Renal cortex interstitium (tissue), 11 donors: ENCODE results near the gene UBQLN2. TPM values are rescaled to one million over a fixed set of nuclear protein-coding genes. Genes with fewer than 3 reads are reported as not detected.
"Not testable (repeated sequence)": the region's sequence is repeated elsewhere in the genome, so short reads cannot be mapped to it uniquely, and the experiment has no call there.

Source experiments
- DNase-seq, 11 donors: peaks; one replicate each; pipeline ENCODE4 v3.0.0-alpha.2; 2013; ENCODE audit warnings: low read depth in 9 of 11, low spot score in 4 of 11; ENCODE audit errors: extremely low read depth in 1 of 11
- polyA plus RNA-seq, 3 donors: library from polyadenylated mRNA; unstranded; fragments of 120-200 nt; gene quantifications; one replicate each; pipeline ENCODE4 v1.2.1, GENCODE V29; 2013; ENCODE audit not compliant: insufficient read length in 3 of 3

UBQLN2 gene
- polyA plus RNA-seq, 3 donors, result 39.4 to 46.0 (median 45.2) TPM

DNA sequence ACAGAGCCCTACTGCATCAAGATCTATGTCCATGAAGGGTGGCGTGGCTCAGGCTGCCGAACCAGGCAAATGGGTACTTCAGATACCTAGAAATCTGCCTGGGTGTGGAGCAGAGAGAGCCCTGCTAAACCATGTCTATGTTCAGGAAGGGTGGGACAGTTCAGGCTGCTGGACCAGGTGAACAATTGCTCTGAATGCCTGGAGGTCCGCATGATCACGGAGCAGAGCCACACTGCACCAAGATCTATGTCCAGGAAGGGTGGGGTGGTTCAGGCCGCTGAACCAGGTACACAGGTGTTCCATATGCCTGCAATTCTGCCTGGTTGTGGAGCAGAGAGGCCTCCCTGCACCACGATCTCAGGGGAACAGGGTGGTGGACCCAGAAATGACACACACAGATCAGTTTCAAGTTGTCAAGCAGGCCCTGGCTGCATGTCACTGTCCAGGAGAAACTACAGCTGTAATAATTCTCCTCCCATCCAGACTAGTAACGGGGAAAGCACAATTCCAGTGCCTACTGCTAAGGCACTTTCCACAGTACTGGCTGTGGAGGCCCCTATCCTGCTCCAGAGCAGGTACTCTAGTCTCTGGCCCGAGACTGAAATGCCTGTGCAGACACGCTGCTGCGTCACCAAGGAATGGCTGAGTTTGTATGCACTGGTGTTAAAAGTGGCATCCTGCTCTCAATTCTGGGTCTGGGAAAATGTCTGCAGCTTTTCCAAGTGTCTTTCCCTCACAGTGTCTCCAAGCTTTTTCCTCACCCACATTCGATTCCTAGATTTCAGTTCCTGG lies 25.2 kb downstream of the UBQLN2 start:
- DNase-seq, result no peak

DNA sequence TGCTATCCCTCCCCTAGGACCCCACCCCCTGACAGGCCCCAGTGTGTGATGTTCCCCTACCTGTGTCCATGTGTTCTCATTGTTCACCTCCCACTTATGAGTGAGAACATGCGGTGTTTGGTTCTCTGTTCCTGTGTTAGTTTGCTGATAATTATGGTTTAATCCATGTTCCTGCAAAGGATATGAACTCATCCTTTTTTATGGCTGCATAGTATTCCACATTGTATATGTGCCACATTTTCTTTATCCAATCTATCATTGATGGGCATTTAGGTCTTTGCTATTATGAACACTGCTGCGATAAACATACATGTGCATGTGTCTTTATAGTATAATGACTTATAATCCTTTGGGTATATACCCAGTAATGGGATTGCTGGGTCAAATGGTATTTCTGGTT lies 28.4 kb downstream of the UBQLN2 start:
- not testable (repeated sequence) for DNase-seq

GRCh38 chrX:56600141-56600540 lies 36.7 kb downstream of the UBQLN2 start:
- DNase-seq, result no peak

DNA sequence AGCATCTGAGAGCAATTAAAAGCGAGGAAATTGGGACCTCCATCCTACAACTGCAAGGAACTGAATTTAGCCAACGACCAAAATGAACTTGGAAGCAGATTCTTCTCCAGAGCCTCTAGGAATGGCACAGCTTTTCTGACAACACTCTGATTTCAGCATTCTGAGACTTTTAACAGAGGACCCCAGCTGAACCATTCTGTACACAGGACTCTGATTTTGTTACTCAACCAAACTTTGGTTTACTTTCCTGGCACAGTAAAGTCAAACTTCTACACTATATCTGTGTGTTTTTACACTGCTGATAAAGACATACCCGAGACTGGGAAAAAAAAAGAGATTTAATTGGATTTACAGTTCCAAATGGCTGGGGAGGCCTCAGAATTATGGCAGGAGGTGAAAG lies 37.6 kb downstream of the UBQLN2 start:
- no peak for DNase-seq

- DNase-seq, result no peak
Observed at GRCh38 chrX:56615282-56615681, 51.9 kb downstream of the UBQLN2 start.

Other genes starting within 250 kb of the UBQLN2 start
- 100 to 1,000 TPM in 1 of 3 donors, 10 to 100 TPM in 2; 77.6 to 100 (median 98.8) TPM for gene NBDY, start 165.6 kb downstream of the UBQLN2 start, polyA plus RNA-seq